ENCODE measurements around the gene DLGAP1. TPM values are rescaled to one million over a fixed set of nuclear protein-coding genes. Genes with fewer than 3 reads are reported as not detected.

Gene DLGAP1
- total and polyA plus RNA-seq, 2 of the 8 experiments (the other 6 are each of a cell fraction or from before 2014, with no cell fraction given): 11.8 to 16.9 TPM

GRCh38 chr18:3511980-3512379 is 943.1 kb downstream of the DLGAP1 start:
- DNase-seq (ENCODE audit: low read depth in 1 of 2, low spot score in 2 of 2): no peak
- Histone ChIP-seq H4K8ac (ENCODE audit: extremely low read depth, insufficient read depth, low read length) (no peak overlapping the region), H3K4me3 (ENCODE audit: extremely low read depth in 1 of 4, insufficient read depth in 2 of 4, low read depth in 3 of 4, low read length in 4 of 4) (no peak overlapping the region), H3K56ac (replicated peaks; ENCODE audit: insufficient read length, low read depth, low read length) (no peak overlapping the region), H3K36me3 (ENCODE audit: control insufficient read depth in 2 of 4, insufficient read depth in 4 of 4, low read length in 3 of 4) (no peaks in the 10 kb centered on the region), H3K14ac (ENCODE audit: insufficient read length) (no peak overlapping the region), H2BK120ac (replicated peaks; ENCODE audit: low read depth, low read length) (no peak overlapping the region), H3K23me2 (ENCODE audit: low read depth, low read length) (no peaks in the 10 kb centered on the region), H3K4ac (replicated peaks; ENCODE audit: insufficient read length, low read depth, low read length) (no peak overlapping the region), H3K27ac (ENCODE audit: low read depth, low read length) (no peak overlapping the region), H2BK20ac (ENCODE audit: low read length) (no peak overlapping the region), H2AK5ac (ENCODE audit: low read depth, low read length) (no peak overlapping the region), H4K20me1 (replicated peaks in 1 of 2; ENCODE audit: control insufficient read depth in 1 of 2, insufficient read depth in 2 of 2, low read length in 2 of 2) (no peaks in the 10 kb centered on the region), H3K79me2 (ENCODE audit: control insufficient read depth in 1 of 2, insufficient read depth in 2 of 2, low read length in 2 of 2) (no peaks in the 10 kb centered on the region), H2BK15ac (ENCODE audit: low read length) (no peak overlapping the region), H2BK5ac (ENCODE audit: low read depth, low read length) (no peak overlapping the region), H3K4me2 (ENCODE audit: insufficient read depth in 1 of 2, low read depth in 2 of 2, low read length in 2 of 2) (no peak overlapping the region), H3K9me3 (ENCODE audit: insufficient read depth in 2 of 2, low read depth in 1 of 2, low read length in 1 of 2) (no peaks in the 10 kb centered on the region), H2BK12ac (ENCODE audit: low read depth, low read length) (no peak overlapping the region), H3K23ac (ENCODE audit: insufficient read length) (no peak overlapping the region), H3K9ac (replicated peaks in 1 of 4; ENCODE audit: extremely low read depth in 1 of 4, low read depth in 3 of 4, low read length in 3 of 4) (no peak overlapping the region), H4K5ac (ENCODE audit: insufficient read length, low read depth, low read length) (no peak overlapping the region), H3K18ac (ENCODE audit: extremely low read depth, low read length) (no peak overlapping the region), H4K91ac (replicated peaks; ENCODE audit: insufficient read length, low read length) (no peak overlapping the region), H3K4me1 (replicated peaks in 1 of 4; ENCODE audit: control insufficient read depth in 3 of 4, insufficient read depth in 4 of 4, low read length in 3 of 4) (peaks cover 0 to 9% (median 0%) of the 10 kb centered on the region in 4 experiments; a peak in 3 of 7 replicates), H3K79me1 (ENCODE audit: low read depth, low read length) (no peaks in the 10 kb centered on the region), H3K27me3 (replicated peaks in 1 of 4; ENCODE audit: control insufficient read depth in 3 of 4, extremely low read depth in 1 of 4, insufficient read depth in 3 of 4, low read length in 3 of 4) (no peaks in the 10 kb centered on the region; a peak in 1 of 7 replicates), H2AFZ (ENCODE audit: low read length) (no peak overlapping the region)
- ChIA-PET POLR2A (ENCODE audit: partially characterized antibody) (no interaction called here), CTCF (ENCODE audit: partially characterized antibody) (interaction anchor here (0.7 to 1.5 kb wide), 2 partner anchors 214 to 304 kb away, joined by 3 to 6 read pairs; no protein-coding TSS in a partner anchor)
- no peak for FAIRE-seq
- TF ChIP-seq SAP30 (IDR thresholded peaks at IDR 0.05; ENCODE audit: insufficient read depth, insufficient replicate concordance, low read length) (no peak), GTF2F1 (IDR thresholded peaks at IDR 0.05; ENCODE audit: borderline replicate concordance, low read depth, low read length) (no peak), JUN (IDR thresholded peaks at IDR 0.05; ENCODE audit: low read depth, low read length) (no peak), TCF12 (IDR thresholded peaks at IDR 0.05; ENCODE audit: low read depth, low read length) (no peak), RFX5 (IDR thresholded peaks at IDR 0.05; ENCODE audit: borderline replicate concordance, low read depth, low read length) (no peak), EGR1 (IDR thresholded peaks at IDR 0.05; ENCODE audit: borderline replicate concordance, low read depth, low read length) (no peak), ASH2L (IDR thresholded peaks at IDR 0.05; ENCODE audit: low read length) (no peak)
- 87% methylated on average over 2 of the region's 2 CpGs; no CpG with 5 or more reads in 1 of the 2 experiments for WGBS, 2 experiments (ENCODE audit: extremely low coverage in 1 of 2, insufficient coverage in 1 of 2, insufficient read length in 1 of 2, insufficient replicate concordance in 2 of 2, low coverage in 1 of 2, low lambda C conversion rate in 2 of 2, missing lambda C conversion rate in 1 of 2)
